OCI-LY7 (cell line): Measurements from ENCODE around the gene RRP36.

Experiments
- CTCF ChIP-seq: fragments of 200-600 bp; sonication (generic); conservative IDR thresholded peaks from 2 replicates; pipeline ENCODE4 v1.5.1; 2014; ENCODE audit warnings: mild to moderate bottlenecking, antibody characterized with exemption, low read length, moderate library complexity, mixed read lengths
- EZH2phosphoT487 ChIP-seq: fragments of 200-600 bp; sonication (generic); IDR thresholded peaks from 2 replicates; pipeline ENCODE4 v1.6.1; 2018; ENCODE audit warnings: low read depth, borderline replicate concordance, mild to moderate bottlenecking, mixed run types, antibody characterized with exemption, low read length, moderate library complexity, mixed read lengths

DNA sequence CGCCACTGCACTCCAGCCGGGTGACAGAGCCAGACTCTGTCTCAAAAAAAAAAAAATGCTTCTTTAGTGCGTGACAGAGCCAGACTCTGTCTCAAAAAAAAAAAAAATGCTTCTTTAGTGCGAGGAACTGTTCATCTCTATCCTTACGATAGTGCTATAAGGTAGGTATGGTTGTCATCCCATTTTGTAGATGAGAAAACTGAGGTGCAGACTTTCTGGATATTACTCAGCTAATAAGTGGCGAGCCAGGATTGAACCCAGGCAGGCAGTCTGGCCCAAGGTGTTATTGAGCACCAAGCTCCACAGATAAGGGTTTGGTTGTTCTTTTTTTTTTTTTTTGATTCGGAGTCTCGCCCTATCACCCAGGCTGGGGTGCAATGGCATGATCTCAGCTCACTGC is 19.6 kb upstream of the RRP36 start:
- no peak for TF ChIP-seq CTCF
- TF ChIP-seq EZH2phosphoT487, result no peak
